ENCODE results near the gene TPH1.
"Not testable (repeated sequence)": the region's sequence is repeated elsewhere in the genome, so short reads cannot be mapped to it uniquely, and the experiment has no call there.

Gene TPH1

DNA sequence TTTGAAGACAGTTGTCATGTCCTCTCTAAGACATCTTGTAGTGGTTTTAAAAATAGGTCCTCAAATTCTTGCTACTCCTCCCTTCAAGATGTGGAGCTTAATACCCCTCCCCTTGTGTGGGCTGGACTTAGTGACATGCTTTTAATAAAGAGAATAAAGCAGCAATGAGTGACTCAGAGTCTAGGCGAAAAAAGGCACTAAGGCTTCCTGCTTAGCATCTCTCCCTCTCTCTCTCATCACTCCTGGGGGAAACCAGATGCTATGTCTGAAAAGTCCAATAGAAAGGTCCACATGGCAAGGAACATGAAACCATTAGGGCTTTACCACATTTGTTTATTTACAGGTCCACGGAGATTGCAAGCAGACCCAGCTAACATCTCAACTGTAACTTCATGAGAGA is 44.9 kb downstream of the TPH1 start:
- DNase-seq (ENCODE audit: low spot score), result no peak

DNA sequence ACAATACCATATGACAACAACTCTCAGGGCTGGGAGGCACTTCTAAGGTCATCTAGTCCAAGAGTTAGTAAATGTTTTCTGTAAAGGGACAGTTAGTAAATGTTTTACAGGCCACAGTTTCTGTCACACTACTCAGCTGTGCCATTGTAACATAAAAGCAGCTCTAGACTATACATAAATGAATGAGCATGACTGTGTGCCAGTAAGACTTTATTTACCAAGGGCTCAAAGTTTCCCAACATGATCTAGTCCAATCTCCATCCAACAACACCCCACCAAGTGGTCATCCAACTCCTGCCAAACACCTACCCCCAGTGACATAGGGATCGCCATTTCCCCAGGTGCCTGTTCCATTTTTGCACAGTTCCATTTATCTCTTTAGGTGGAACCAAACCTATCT is 45.3 kb downstream of the TPH1 start:
- Histone ChIP-seq H3K27ac (no peak overlapping the region), H3K4me3 (no peak overlapping the region)
- no peak for DNase-seq (ENCODE audit: low spot score)
- TF ChIP-seq, protein P1, sequence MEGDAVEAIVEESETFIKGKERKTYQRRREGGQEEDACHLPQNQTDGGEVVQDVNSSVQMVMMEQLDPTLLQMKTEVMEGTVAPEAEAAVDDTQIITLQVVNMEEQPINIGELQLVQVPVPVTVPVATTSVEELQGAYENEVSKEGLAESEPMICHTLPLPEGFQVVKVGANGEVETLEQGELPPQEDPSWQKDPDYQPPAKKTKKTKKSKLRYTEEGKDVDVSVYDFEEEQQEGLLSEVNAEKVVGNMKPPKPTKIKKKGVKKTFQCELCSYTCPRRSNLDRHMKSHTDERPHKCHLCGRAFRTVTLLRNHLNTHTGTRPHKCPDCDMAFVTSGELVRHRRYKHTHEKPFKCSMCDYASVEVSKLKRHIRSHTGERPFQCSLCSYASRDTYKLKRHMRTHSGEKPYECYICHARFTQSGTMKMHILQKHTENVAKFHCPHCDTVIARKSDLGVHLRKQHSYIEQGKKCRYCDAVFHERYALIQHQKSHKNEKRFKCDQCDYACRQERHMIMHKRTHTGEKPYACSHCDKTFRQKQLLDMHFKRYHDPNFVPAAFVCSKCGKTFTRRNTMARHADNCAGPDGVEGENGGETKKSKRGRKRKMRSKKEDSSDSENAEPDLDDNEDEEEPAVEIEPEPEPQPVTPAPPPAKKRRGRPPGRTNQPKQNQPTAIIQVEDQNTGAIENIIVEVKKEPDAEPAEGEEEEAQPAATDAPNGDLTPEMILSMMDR (IDR thresholded peaks at IDR 0.05), result no peak

More for the DNA sequence above, 44.9 kb downstream of the TPH1 start:
- H3K27ac ChIP-seq, result no peak overlapping the region
- no peak overlapping the region for H3K4me3 ChIP-seq
- TF ChIP-seq, protein P1 (IDR thresholded peaks at IDR 0.05), result no peak

DNA sequence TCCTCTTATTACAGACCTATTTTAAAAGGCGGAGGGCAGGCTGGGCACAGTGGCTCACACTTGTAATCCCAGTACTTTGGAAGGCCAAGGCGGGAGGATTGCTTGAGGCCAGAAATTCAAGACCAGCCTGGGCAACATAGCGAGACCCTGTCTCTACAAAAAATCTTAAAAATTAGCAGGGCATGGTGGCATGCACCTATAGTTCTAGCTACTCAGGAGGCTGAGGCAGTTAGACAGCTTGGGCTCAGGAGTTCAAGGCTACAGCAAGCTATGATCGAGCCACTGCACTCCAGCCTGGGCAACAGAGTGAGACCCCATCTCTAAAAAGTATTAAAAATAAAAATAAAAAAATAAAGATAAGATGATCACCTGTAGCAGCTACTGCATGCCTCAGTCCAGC is 45.9 kb downstream of the TPH1 start:
- DNase-seq (ENCODE audit: low spot score); H3K27ac ChIP-seq; H3K4me3 ChIP-seq: not testable (repeated sequence)

All from coronary artery (tissue), 2 donors.